Left hindlimb (tissue), 1 donor: ENCODE measurements around the gene PATJ.
"Not testable (repeated sequence)": the region's sequence is repeated elsewhere in the genome, so short reads cannot be mapped to it uniquely, and the experiment has no call there.

ENCODE experiments used
- DNase-seq: peaks from one replicate; pipeline ENCODE4 v3.0.0-alpha.2; 2018

PATJ gene

GRCh38 chr1:61894296-61894695, 152.0 kb downstream of the PATJ start:
- DNase-seq: not testable (repeated sequence)

- no peak for DNase-seq
Observed at GRCh38 chr1:61895175-61895574, 152.9 kb downstream of the PATJ start.

- DNase-seq: no peak
Observed at GRCh38 chr1:61898658-61899057, 156.4 kb downstream of the PATJ start.

- no peak for DNase-seq
Observed at GRCh38 chr1:61904354-61904753, 162.1 kb downstream of the PATJ start.

- no peak for DNase-seq
Observed at GRCh38 chr1:61907102-61907501, 164.8 kb downstream of the PATJ start.

- DNase-seq: no peak
Observed at GRCh38 chr1:61910035-61910434, 167.8 kb downstream of the PATJ start.

GRCh38 chr1:61914823-61915482, 172.7 kb downstream of the PATJ start:
- no peak for DNase-seq

- DNase-seq: no peak
Observed at GRCh38 chr1:61921435-61921834, 179.2 kb downstream of the PATJ start.

- DNase-seq: no peak
Observed at GRCh38 chr1:61922950-61923480, 180.7 kb downstream of the PATJ start.

GRCh38 chr1:61925591-61926298, 183.5 kb downstream of the PATJ start:
- DNase-seq: no peak

- DNase-seq: no peak
Observed at GRCh38 chr1:61926597-61926996, 184.3 kb downstream of the PATJ start.

GRCh38 chr1:61930116-61930645, 187.9 kb downstream of the PATJ start:
- DNase-seq: no peak

GRCh38 chr1:61931587-61932279, 189.5 kb downstream of the PATJ start:
- no peak for DNase-seq

- DNase-seq: no peak
Observed at GRCh38 chr1:61935516-61935915, 193.2 kb downstream of the PATJ start.

- DNase-seq: no peak
Observed at GRCh38 chr1:61936839-61937238, 194.6 kb downstream of the PATJ start.

- no peak for DNase-seq
Observed at GRCh38 chr1:61941794-61942193, 199.5 kb downstream of the PATJ start.

GRCh38 chr1:61942856-61943255, 200.6 kb downstream of the PATJ start:
- DNase-seq: no peak

GRCh38 chr1:61948685-61949084, 206.4 kb downstream of the PATJ start:
- not testable (repeated sequence) for DNase-seq

GRCh38 chr1:61950418-61950817, 208.1 kb downstream of the PATJ start:
- DNase-seq: no peak

GRCh38 chr1:61951731-61952580, 209.7 kb downstream of the PATJ start:
- no peak for DNase-seq

- DNase-seq: no peak
Observed at GRCh38 chr1:61952675-61953074, 210.4 kb downstream of the PATJ start.

GRCh38 chr1:61953076-61953789, 211.0 kb downstream of the PATJ start:
- no peak for DNase-seq
